Hematopoietic multipotent progenitor cell (in vitro differentiated cells): ENCODE measurements around the gene CCDC9B. TPM values are rescaled to one million over a fixed set of nuclear protein-coding genes. Genes with fewer than 3 reads are reported as not detected.

Experiments used
- DNase-seq, 3 donors: peaks; one replicate each; pipeline ENCODE4 v3.0.0-alpha.2; 2011 to 2015; ENCODE audit warnings: low read depth in 2 of 3, low spot score in 2 of 3
- total RNA-seq: library from RNA; depleted of rRNA; stranded (reverse); fragments of >200 nt; gene quantifications from one replicate; pipeline ENCODE4 v1.2.3, GENCODE V29; 2012

CCDC9B gene
- total RNA-seq, 1 donor, result 4.6 TPM

DNA sequence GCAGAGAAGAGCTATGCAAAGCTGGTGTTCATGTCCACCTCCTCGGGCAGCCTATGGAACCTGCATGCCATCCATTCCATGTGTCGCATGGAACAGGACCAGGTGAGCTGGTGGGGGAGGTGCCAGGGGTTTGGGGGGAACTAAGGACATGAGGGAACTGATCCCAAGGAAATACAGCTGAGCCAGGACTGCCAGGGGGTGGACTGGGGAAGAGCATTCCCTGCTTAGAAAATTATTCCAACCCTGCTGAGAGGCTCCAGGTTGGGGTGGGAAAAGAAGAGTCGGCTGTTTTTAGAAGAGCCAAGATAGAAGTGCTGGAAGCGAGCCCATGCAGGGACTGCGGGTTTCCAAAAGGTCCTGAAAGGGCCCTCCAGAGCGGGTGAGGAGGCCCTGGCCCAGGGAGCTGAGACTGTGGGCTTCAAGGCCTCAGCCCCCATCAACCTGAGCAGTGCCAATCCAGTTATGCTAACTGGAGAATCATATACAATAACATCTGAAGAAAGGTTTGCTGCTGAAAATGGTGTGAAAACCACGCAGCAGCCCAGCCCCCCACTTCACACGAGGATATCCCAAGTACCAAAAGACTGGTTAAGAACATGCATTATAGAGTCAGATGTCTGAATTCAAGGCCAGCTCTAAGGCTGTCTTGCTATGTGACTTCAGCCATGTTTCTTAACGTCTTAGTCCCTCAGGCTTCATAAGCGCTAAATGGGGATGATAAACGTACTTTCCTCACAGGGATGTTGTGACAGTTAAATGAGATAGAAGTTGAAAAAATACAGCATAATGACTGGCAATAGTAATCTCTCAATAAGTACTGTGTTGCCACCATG is 25.1 kb upstream of the CCDC9B start:
- no peak for DNase-seq

- DNase-seq, result no peak
These were observed 24.3 kb upstream of the CCDC9B start for GRCh38 chr15:40365016-40365415.

DNA sequence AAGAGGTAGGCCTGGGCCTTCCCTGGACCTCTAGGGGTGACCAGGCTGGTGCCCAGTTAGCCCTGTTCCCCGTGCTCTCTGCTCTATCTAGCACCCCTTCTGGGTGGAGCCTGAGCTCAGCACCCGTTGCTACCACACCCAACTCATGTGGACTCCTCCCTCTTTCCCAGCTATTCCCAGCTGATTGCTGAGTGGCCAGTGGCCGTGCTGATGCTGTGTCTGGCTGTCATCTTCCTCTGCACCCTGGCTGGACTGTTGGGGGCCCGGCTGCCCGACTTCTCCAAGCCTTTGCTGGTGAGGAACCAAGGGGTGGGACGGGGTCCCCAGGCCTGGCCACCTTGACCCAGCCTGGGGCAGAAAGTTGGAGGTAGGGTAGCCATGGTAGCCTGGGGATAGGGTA is 23.5 kb upstream of the CCDC9B start:
- no peak for DNase-seq

DNA sequence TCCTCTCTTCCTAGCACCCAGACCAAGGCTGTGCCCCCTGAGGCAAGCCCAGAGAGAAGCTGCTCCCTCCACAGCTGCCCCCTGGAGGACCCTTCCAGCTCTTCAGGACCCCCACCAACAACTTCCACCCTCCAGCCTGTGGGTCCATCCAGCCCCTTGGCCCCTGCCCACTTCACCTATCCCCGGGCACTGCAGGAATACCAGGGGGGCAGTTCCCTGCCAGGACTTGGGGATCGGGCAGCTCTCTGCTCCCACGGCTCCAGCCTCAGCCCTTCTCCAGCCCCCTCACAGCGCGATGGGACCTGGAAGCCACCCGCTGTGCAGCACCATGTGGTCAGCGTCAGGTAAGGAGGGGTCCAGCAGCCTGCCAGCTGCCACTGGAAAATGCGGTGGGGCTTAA is 22.9 kb upstream of the CCDC9B start:
- no peak for DNase-seq

DNA sequence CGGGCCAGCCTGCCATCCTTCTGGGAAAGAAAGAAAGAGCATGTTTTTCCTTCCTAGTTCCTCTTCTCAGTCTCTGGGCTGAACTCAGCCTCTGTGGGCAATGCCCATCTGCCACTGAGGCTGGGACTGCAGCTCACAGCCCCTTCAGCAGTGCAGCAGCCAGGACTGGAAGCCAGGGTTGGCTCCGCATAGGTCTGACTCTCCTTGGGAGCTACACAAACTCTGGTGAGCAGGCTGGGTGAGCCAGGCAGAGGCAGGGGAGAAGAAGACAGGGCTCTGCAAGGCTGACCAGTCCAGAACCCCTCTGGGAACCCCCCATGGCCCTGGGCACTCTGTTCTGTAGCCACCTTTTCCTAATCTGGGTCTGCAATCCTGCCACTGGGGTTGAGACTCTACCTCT is 20.9 kb upstream of the CCDC9B start:
- no peak for DNase-seq

GRCh38 chr15:40360015-40360414 is 19.3 kb upstream of the CCDC9B start:
- DNase-seq, result no peak

DNA sequence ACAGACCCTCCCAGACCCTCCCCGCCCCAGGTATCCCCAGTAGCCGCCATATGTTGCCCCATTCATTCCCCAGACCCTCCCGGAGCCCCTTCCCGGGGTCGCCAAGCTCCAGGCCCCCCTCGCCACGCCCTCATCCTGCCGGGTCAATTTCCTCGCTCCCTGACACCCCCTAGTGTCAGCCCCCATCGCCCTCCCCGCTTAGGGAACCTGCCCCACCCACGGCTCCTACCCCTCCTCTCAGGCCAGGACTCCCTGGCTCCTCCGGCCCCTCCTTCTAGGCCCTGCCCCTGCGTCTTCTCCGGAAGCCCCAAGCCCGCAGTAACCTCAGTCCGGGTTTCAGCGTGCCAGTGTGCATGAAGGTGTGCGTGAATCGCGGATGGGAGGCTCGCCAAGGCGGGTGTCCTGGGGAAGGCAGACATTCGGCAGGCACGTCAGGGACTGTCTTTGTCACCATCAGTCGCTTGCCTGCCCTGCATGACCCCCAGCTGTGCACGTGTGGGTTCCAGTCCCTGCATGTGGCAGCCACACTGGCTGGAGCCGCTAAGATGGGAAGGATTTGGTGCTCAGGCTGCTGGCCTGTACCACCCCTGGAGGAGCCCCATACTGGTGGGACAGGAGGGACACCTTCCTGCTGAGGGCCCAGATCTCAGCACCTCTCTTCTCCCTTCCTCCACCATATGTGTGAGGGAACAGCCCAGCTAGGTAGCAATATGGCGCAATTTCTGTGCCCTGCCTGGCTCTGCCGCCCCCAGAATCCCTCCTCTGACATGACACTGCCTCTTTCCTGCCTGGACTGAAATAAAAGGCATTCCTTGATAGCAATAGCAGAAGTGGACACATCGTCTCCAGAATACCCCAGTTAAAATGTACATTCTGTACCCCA is 18.0 kb upstream of the CCDC9B start:
- no peak for DNase-seq

GRCh38 chr15:40357723-40358470 is 17.2 kb upstream of the CCDC9B start, which contains the start of gene DISP2:
TSS of gene DISP2 (plus strand) at chr15:40358219. CDS start at chr15:40358322, 103 bp downstream.
- peak; percentile 77 to 89 (median 83) for DNase-seq

DNA sequence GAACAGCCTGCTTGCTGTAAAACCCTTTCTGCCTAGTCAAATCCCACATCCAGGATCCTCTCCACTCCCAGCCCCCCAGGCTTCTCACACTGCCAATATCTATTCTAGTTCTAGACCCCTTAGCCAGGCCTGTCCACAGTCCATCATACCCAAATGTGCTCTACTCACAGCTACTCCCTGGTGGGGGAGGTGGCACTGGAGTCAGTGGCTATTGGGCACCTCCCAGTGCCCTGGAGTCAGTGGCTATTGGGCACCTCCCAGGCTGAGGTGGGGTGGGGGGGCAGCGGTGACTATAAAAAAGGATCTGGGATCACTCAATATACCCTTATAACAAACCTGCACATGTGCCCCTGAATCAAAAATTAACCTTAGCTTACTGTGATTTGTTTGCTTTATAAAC is 16.5 kb upstream of the CCDC9B start:
- DNase-seq, result no peak

DNA sequence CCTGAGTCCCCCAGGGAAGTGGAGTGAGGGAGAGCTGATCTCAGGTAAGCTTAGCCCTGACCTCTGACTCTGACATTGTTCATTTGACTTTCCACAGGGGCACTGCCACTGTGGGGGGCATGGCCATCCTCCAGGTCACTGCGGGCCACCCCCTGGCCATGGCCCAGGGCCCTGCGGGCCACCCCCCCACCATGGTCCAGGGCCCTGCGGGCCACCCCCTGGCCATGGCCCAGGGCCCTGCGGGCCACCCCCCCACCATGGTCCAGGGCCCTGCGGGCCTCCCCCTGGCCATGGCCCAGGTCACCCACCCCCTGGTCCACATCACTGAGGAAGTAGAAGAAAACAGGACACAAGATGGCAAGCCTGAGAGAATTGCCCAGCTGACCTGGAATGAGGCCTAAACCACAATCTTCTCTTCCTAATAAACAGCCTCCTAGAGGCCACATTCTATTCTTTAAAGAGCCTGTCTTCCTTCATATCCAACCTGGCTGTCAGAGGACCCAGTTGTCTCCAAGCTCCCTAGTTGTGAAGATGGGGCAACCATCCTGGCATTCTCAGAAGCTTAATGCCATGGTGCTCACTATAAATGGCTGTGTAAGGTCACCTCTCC is 15.3 kb upstream of the CCDC9B start:
- DNase-seq, result no peak

- DNase-seq, result peak in 1 of 3 donors; percentile 47
These were observed 13.9 kb upstream of the CCDC9B start for GRCh38 chr15:40354408-40355171.

DNA sequence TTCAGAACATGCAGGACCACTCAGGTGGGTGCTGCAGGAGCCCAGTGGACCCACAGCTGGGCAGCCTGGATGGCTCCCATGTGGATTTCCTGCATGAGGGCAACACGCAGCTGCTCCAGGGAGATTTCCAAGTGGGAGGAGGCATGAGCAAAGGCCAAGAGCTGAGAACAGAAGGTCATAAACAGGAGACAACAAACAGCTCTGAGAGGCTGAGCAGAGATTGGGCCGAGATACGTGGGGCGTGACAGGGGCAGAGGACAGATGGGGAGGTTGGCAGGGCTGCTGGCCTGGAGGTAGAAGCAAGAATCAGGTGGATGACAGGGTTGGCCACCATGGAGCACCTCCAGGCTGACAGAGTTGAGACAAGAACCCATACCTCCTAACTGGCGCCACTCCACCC is 13.0 kb upstream of the CCDC9B start:
- DNase-seq, result no peak

- no peak for DNase-seq
These were observed 11.7 kb upstream of the CCDC9B start for GRCh38 chr15:40352281-40352901.

DNA sequence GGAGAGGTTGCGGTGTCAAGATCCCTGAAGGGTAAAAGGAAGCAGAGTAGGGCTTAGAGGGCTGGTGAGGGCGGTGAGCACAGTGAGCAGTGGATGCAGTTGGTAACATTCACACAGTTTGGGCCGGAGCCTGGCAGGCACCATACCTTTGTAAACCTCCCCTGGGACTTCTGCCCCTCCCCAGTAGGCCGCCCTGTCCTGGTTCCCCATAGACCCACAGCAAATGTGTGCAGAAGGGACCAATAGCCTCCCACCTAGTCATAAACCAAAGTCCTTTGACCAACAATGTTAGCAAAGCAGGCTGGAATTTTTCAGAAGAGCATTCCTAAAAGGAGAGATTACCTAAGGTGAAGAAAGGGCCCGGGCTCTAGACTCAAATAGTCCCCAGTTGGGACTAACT is 8.4 kb upstream of the CCDC9B start:
- no peak for DNase-seq

- no peak for DNase-seq
These were observed 7.7 kb upstream of the CCDC9B start for GRCh38 chr15:40348474-40348870.

GRCh38 chr15:40347559-40348473 is 7.1 kb upstream of the CCDC9B start:
- DNase-seq, result no peak

DNA sequence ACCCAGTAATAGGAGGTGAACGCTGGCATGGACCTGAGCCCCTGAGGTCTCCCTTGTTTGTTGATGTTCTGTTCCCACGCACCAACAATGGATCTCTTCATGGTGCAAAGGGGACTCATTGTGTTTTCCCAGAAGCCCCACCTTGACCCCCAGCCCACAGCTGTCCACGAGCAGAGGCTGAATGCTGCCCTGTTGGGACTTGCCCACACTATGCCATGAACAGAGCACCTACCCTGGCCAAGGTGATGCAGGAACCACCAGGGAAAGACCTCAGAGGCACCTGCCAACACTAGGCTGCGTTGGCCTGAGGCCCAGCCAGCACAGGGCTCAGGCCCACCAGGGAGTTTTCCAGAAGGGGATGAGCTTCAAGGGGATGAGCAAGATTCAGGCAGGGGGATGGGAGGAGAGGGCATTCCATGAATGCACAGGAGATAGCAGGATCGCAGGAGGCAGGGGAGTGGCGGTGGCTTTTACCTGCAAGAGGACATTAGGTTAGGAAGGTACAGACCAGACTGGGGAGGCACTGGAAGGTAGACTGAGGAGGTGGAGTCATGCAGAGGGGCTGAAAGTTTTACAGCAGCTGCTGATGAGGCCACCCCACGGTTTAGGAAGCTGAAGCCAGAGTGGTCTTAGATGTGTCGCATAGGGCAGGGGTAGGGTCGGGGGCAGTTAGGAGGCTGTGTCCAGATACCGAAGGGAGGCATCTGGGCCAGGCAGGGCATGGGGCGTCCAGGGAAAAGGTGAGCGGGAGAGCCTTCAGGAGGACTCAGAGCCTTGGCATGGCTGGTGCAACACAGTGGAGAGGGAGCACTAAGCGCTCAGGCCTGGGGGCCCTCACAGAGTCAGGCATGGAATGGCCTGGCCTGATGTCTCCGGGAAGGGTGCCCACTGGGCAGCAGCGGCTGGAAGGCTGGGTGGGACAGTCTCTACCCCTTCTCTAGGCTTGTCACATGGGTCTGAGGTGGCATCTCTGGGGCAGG is 6.1 kb upstream of the CCDC9B start:
- DNase-seq, result no peak
